Measurements from ENCODE around the gene EEFSEC. TPM values are rescaled to one million over a fixed set of nuclear protein-coding genes. Genes with fewer than 3 reads are reported as not detected.

Gene EEFSEC
- total and polyA plus RNA-seq, 2 of the 8 experiments (the other 6 are each of a cell fraction or from before 2014, with no cell fraction given): 13.1 to 19.8 TPM

DNA sequence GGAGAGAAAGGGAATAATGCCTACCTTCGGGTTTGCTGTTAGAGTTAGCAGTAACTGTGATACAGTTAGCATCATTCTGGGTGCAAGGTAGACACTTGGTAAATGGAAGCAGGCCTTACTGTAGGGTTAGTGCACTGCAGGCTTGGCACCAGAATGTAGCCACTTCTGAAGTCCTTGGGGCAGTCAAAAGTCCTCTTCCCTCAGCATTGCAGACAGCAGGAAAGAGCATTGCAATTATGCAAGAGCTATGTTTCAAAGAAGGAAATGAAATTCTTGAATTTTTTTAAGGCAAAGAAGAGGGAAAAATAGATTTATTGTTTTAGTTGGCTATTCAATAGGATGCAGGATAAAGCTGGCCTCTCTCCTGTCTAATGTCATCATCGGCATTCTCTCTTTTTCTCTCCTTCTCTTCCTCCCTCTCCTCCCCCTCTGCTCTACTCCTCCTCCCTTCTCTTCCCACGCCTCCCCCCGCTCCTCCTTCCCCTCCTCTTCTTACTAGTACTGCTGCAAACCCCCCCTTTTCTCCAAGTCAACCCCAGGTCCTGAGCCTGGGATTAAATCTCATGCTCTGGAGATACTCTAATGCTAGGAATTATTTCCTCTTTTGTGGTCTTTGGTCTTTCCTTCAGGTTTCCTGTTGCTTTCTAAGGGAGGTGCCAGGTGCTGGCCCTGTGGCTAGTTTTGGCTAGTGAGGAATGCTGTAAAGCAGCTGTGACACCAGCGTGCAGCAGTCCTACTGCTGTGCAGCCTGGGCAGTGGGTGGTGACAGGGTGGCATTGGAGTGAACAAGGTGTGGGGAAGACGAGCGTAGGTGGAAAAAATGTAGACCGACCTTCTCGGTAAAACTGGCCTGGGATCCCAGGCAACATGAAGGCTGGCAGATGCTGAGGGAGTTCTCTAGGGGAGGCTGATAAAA, 21.7 kb downstream of the EEFSEC start (continued):
- TF ChIP-seq SUZ12 (IDR thresholded peaks at IDR 0.05; ENCODE audit: low read length): no peak
- TF ChIP-seq, protein P1, sequence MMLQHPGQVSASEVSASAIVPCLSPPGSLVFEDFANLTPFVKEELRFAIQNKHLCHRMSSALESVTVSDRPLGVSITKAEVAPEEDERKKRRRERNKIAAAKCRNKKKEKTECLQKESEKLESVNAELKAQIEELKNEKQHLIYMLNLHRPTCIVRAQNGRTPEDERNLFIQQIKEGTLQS (IDR thresholded peaks at IDR 0.05; ENCODE audit: insufficient read depth, low read depth, low read length): no peak
